ENCODE data around the gene SORCS1.

GRCh38 chr10:106799776-106800175 is 364.7 kb downstream of the SORCS1 start:
- TF ChIP-seq CTCF (IDR thresholded peaks at IDR 0.05) (no peak), POLR2A (IDR thresholded peaks at IDR 0.05) (no peak), EP300 (IDR thresholded peaks at IDR 0.05) (no peak)

Measured in ovary (tissue), 3 donors.